Measurements from ENCODE around the gene CPOX. TPM values are rescaled to one million over a fixed set of nuclear protein-coding genes. Genes with fewer than 3 reads are reported as not detected.

Gene CPOX
- total RNA-seq, 6 donors from 2014 or later: 13.4 to 44.0 (median 23.6) TPM

DNA sequence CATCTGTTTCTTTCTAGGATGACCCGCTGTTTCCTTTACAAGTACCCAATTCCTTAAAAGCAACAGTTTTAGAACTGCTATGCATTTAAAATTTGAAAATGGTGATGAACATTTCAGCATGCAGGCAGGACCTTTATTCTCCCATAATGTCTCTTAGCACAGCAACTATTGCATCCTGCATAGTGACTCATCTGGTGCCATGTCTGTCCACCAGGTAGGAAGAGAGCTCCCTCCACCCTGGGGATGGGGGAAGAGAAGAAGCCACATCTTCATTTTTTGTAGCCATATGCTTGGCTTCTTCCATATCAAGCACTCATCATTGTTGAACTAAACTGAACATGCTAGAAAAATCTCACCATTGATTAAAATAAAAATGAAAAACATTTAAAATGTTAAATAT is 51.7 kb downstream of the CPOX start:
- 93 to 95% methylated on average over 1 of the region's 1 CpG for WGBS, 2 donors
- Histone ChIP-seq H3K9me3 (no peaks in the 10 kb centered on the region), H3K4me3 (no peak overlapping the region), H3K4me1 (no peaks in the 10 kb centered on the region), H3K36me3 (no peaks in the 10 kb centered on the region), H3K27ac (no peak overlapping the region), H3K27me3 (no peaks in the 10 kb centered on the region)
- no peak for DNase-seq
- no peak for ATAC-seq (ENCODE audit: low FRiP score in 2 of 2)
- TF ChIP-seq, protein P1, sequence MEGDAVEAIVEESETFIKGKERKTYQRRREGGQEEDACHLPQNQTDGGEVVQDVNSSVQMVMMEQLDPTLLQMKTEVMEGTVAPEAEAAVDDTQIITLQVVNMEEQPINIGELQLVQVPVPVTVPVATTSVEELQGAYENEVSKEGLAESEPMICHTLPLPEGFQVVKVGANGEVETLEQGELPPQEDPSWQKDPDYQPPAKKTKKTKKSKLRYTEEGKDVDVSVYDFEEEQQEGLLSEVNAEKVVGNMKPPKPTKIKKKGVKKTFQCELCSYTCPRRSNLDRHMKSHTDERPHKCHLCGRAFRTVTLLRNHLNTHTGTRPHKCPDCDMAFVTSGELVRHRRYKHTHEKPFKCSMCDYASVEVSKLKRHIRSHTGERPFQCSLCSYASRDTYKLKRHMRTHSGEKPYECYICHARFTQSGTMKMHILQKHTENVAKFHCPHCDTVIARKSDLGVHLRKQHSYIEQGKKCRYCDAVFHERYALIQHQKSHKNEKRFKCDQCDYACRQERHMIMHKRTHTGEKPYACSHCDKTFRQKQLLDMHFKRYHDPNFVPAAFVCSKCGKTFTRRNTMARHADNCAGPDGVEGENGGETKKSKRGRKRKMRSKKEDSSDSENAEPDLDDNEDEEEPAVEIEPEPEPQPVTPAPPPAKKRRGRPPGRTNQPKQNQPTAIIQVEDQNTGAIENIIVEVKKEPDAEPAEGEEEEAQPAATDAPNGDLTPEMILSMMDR (IDR thresholded peaks at IDR 0.05): no peak
- no peak for TF ChIP-seq EP300 (IDR thresholded peaks at IDR 0.05)
- no peak for TF ChIP-seq POLR2A (IDR thresholded peaks at IDR 0.05)
- no peak for TF ChIP-seq POLR2AphosphoS5 (IDR thresholded peaks at IDR 0.05)

DNA sequence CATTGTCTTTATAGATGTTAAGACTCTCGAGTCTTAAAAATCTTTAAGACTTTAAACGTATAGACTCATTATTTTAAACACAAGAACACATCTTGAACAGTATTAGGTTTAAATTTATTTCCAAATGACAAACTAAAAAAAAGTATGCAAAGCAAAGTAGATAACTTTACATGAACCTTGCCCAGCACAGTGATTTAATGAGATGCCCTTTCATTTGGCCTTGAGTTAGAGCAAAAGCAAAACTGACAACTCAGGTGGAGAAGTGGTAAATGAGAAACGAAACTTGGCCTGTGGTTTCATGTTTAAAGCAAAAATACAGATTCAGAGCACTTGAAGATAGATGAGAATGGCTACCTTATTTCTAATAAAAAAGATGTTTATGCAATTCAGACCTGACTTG is 53.1 kb downstream of the CPOX start:
- TF ChIP-seq POLR2AphosphoS5 (IDR thresholded peaks at IDR 0.05) (no peak), EP300 (IDR thresholded peaks at IDR 0.05) (no peak), POLR2A (IDR thresholded peaks at IDR 0.05) (no peak)
- TF ChIP-seq, protein P1 (IDR thresholded peaks at IDR 0.05): no peak
- Histone ChIP-seq H3K27ac (no peak overlapping the region), H3K4me3 (no peak overlapping the region), H3K4me1 (no peaks in the 10 kb centered on the region), H3K36me3 (no peaks in the 10 kb centered on the region), H3K9me3 (no peaks in the 10 kb centered on the region), H3K27me3 (no peaks in the 10 kb centered on the region)
- DNase-seq (no peak), ATAC-seq (ENCODE audit: low FRiP score in 2 of 2) (no peak)
- 79 to 82% methylated on average over 3 of the region's 3 CpGs for WGBS, 2 donors

DNA sequence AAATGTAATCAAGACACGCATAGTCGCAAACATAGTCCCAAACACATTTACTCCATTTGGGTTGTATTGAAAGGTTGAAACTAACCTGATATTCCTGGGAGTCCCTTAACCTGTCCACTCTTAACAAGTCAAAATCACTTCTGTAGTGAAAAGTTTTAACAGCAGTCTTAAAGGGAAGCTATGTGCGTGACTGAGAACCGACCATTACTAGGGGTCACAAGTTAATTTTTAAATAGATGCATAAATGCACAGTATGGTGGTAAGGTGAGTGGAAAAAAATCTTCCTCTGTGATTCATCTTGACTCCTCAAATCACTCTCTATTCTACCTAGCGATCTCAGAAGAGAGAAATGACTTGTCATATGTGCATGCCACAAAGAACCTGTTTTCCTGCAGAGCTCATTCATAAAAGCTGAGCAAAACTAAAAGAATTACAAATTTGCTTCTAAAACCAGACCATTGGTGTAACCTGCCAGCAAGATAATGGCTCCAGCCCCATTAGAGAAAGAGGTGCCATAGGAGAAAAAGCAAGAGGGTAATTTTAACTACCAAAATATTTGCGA is 56.9 kb downstream of the CPOX start:
- Histone ChIP-seq H3K4me3 (no peak overlapping the region), H3K27ac (no peak overlapping the region), H3K4me1 (no peaks in the 10 kb centered on the region), H3K36me3 (no peaks in the 10 kb centered on the region), H3K27me3 (no peaks in the 10 kb centered on the region), H3K9me3 (no peaks in the 10 kb centered on the region)
- ATAC-seq (ENCODE audit: low FRiP score in 2 of 2) (no peak), DNase-seq (no peak)
- WGBS, 2 donors: 86 to 87% methylated on average over 6 of the region's 6 CpGs
- TF ChIP-seq, protein P1 (IDR thresholded peaks at IDR 0.05): no peak
- TF ChIP-seq POLR2AphosphoS5 (IDR thresholded peaks at IDR 0.05): no peak
- no peak for TF ChIP-seq POLR2A (IDR thresholded peaks at IDR 0.05)
- TF ChIP-seq EP300 (IDR thresholded peaks at IDR 0.05): no peak

DNA sequence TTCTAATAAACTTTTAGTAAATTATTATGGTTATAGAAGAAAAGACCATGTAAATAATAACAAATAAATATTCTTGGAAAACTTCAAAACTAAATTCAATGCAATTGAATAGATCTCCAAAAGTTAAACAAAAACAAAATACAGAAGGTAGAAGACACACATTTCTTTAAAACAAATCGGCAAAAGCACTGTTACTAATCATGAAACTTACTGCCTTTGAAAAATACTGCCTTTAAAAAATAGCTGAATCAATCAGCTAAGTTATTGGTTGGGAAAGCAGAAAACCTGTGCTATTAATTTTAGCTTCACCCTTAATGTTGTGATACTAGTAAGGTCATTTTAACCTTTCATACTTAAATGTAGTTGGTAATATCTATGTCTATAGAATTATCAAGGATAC is 58.7 kb downstream of the CPOX start:
- no peak for ATAC-seq (ENCODE audit: low FRiP score in 2 of 2)
- DNase-seq: no peak

More for the DNA sequence above, 58.7 kb downstream of the CPOX start:
- 94% methylated on average over 1 of the region's 1 CpG for WGBS, 2 donors
- Histone ChIP-seq H3K4me3 (no peak overlapping the region), H3K27ac (no peak overlapping the region), H3K27me3 (no peaks in the 10 kb centered on the region), H3K9me3 (no peaks in the 10 kb centered on the region), H3K4me1 (no peaks in the 10 kb centered on the region), H3K36me3 (no peaks in the 10 kb centered on the region)
- no peak for TF ChIP-seq POLR2AphosphoS5 (IDR thresholded peaks at IDR 0.05)
- no peak for TF ChIP-seq POLR2A (IDR thresholded peaks at IDR 0.05)
- TF ChIP-seq EP300 (IDR thresholded peaks at IDR 0.05): no peak
- TF ChIP-seq, protein P1 (IDR thresholded peaks at IDR 0.05): no peak
